ENCODE measurements around the gene NEDD4.

DNA sequence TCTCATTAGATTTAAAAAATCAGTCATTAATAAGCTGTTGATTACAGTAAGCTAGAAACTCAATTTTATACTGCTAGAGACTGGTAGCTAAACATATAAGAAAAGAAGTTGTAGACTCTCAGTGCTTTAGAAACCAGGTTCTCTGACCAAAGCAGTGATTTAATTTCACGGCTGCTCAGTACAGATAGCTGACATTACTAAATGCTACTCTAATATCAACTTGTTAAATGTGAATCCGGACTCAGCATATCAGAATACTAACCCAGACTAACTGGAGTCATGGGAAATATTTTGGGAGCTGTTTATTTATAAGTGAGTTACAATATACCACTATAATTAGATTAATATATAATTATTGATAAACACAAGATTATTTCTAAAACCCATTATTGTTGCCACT lies 80.4 kb downstream of the NEDD4 start:
- TF ChIP-seq, protein P1, sequence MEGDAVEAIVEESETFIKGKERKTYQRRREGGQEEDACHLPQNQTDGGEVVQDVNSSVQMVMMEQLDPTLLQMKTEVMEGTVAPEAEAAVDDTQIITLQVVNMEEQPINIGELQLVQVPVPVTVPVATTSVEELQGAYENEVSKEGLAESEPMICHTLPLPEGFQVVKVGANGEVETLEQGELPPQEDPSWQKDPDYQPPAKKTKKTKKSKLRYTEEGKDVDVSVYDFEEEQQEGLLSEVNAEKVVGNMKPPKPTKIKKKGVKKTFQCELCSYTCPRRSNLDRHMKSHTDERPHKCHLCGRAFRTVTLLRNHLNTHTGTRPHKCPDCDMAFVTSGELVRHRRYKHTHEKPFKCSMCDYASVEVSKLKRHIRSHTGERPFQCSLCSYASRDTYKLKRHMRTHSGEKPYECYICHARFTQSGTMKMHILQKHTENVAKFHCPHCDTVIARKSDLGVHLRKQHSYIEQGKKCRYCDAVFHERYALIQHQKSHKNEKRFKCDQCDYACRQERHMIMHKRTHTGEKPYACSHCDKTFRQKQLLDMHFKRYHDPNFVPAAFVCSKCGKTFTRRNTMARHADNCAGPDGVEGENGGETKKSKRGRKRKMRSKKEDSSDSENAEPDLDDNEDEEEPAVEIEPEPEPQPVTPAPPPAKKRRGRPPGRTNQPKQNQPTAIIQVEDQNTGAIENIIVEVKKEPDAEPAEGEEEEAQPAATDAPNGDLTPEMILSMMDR (IDR thresholded peaks at IDR 0.05) = no peak
- TF ChIP-seq POLR2A (IDR thresholded peaks at IDR 0.05) = no peak
